Medulla oblongata (tissue), 1 donor: ENCODE data around the gene KANK2.
"Not testable (repeated sequence)": the region's sequence is repeated elsewhere in the genome, so short reads cannot be mapped to it uniquely, and the experiment has no call there.

Experiments used
- DNase-seq: peaks from one replicate; pipeline ENCODE4 v3.0.0-alpha.2; 2015; ENCODE audit errors: extremely low spot score

KANK2 gene

DNA sequence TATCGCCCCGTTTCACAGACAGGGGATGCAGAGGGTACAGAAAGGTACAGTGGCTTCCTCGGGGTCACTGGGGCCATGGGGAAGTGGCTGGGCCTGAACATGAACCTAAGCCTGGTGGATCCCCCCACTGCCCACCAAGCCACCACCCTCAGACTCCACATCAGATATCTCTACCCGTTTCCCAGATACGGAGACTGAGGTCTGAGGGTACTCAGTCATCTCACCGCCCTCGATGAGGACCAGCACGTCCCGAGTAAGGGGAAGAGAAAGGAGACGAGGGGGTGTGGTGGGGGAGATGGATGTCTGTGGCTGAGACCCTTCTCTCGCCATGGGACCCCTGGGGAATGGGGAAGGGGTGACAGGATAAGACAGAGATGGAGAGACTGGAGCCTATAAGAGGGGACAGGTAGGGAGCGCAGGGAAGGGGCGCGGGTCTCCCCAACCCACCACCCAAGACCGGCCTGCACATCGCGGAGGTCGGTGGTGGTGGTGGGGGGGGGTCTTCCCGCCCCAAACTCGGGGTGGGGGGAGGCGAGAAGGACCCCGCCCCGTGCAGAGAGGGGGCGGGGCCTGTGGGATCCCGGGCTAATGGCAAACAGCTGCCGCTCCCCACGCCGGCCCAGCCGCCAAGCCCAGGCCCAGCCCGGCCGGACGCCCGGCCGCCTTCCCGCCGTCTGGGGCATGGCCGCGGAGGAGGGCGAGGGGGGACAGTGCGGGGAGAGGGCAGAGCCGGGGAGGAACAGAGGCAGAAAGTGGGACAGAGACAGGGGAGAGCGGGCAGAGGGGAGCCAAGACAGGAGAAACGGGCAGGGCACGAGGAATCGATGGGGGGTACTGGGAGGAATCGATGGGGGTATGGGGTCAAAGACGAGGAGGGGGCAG is 698 bp downstream of the KANK2 start:
- peak; percentile 16 for DNase-seq

DNA sequence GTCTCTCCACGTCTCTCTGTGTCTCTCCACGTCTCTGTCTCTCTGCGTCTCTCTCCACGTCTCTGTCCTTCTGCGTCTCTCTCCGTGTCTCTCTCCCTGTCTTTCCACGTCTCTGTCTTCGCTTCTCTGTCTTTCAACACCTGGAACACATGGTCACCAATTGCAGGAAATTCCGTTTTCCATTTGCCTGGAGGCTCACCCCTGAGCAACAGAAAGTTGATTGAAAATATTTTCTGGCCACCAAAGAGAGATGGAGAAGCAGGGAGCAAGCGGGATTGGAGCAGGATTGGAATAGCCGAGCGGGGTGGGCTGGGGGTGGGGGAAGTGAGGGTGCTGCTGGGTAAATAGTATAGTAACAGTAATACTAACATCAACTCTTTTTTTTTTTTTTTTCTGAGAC is 1.7 kb downstream of the KANK2 start:
- no peak for DNase-seq

DNA sequence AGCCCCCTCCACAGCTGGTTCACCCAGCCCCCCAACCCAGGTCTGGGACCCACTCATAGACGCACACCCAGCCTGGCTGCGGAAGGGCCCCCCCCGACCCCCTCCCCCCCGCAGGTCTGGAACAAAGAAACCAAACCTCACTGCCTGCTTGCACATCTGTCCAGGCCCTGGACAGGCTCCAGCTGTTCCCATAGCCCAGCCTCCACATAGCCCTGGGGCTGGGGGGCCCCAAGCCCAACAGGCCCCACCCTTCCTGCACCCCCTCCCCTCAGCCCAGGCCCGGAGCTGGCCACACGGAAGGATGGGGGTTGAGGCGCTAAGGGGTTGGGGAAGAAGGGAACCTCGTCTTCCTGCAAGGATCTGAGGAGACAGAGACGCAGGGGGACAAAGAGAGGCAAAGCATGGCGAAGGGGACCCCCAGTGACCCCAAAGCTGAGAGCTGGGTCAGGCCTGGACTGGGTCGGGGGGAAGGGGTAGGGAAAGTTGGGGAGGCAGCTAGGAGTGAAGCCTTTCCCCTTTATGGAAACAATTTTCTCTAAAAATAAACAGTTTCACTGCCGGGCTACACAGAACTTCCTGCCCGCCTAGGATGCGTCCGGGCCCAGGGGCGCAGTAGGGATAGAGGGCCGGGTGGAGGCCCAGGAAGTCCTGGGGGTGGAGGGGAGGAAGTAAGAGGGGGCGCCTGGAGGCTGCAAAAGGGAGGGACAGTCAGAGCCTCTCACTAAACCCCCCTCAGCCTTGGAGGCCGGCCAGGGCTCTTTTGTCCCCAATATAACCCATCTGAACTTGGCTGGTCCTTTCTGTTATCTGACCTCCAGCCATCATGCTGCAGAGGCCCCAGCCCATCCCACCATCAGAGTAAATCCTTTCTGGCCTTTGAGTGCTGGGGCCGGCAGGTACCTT is 2.4 kb downstream of the KANK2 start:
- DNase-seq, result no peak

DNA sequence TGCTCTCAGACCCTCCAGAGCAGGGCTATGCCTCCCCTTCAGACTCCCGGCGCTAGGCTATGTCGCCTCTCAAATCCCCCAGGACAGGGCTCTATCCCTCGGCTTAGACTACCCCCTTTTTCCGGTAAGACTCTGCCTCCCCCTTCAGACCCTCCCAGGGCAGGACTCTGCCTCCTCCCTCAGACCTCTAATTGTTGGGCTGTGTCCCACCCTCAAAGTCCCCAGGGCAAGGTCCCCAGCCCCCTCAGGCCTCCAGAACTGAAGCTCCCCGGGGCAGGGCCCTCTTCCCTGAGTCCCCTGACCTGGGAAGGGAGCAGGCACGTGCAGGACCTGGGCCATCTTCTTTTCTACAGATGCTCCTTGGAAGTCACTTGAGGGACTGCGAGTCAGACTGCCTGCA is 3.2 kb downstream of the KANK2 start:
- DNase-seq, result no peak

DNA sequence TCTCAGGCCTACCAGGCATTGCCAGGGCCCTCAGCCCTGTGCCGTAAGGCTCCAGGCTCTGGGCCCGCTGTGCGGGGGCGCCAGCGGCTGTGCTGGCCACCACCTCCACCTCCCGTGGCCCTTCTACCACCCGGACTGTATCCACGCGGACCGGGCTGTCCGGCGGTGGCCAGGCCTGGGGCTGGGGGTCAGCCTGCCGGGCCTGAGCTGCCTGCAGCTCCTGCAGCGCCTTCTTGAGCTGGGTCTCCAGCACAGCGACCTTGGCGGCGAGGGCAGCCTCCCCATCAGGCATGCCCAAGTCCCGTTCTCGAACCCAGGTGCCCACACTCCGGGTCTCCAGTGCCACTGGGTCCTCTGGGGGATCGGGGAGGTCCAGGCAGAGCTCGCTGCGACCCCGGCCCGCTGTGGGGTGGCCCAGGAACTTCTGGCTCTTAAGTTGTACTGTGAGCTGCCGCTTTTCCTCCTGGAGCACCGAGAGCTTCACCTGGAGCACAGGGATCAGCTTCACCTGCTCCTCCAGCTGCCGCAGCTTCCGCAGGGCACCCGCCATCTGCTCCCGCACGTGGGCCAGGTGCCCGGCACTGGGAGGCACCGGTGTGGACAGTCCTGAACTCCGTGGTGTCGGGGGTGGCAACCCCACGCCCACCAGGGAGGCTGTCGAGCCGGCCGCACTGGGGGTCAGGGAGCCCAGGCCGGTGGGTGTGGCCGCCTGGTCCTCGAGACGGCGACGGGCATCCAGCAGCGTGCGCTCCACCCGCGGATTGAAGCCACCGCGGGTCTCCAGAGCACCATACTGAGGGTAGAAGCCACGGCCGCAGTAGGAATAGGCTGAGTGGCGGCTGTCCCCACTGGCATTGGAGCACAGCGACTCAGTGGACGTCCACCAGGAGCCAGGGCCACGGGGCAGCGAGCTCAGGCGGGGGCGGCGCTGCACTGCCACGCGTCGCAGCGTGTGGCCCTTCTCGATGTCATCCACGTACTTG is 4.1 kb downstream of the KANK2 start:
- no peak for DNase-seq

DNA sequence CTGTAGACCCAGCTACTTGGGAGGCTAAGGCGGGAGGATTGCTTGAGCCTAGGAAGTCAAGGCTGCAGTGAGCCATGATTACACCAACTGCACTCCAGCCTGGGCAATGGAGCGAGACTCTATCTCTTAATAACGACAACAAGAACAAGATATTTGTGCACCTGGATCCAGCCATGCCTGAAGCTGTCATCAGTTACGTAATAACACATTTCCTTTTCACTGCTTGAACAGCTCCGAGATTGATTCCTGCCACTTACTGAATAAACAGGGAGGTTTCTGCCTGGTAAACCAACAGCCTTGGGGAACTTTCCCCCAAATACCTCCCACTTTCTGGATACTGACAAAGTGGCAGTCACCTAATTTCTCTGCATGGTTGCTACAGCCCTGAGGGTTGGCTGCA is 5.4 kb downstream of the KANK2 start:
- no peak for DNase-seq

DNA sequence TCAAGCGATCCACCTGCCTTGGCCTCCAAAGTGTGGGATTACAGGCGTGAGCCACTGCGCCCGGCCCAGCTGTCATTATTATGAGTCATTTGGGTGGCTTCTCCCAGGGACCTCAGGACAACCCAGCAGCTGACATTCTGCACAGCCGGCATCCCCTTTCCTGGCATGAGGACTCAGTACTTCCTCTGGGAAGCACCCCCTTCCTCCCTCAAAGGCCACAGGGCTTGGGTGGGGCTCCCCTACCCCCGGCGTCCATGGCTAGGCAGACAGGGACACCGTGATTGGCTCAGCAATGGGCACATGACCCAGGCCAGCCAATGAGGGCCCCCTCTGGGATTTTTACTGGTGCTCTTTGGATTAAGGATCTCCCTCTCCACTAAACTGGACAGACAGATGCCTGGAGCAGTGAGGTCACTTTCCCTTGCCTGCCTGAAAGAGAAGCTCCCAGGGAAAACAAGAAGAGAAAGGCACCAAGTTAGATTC is 6.0 kb downstream of the KANK2 start:
- no peak for DNase-seq

DNA sequence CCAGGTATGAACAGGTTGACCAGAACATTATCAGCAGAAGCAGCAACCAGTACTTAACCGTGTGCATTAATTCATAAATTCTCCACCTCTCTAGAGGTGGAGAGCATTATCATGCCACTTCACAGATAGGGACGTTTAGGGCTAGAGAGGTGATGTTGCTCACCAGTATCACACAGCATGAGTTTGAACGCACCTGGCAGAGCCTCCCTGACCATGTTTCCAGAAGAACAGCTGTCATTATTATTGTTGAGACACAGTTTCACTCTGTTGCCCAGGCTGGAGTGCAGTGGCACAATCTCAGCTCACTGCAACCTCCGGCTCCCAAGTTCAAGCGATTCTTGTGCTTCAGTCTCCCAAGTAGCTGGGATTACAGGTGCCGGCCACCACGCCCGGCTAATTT is 6.8 kb downstream of the KANK2 start:
- no peak for DNase-seq

DNA sequence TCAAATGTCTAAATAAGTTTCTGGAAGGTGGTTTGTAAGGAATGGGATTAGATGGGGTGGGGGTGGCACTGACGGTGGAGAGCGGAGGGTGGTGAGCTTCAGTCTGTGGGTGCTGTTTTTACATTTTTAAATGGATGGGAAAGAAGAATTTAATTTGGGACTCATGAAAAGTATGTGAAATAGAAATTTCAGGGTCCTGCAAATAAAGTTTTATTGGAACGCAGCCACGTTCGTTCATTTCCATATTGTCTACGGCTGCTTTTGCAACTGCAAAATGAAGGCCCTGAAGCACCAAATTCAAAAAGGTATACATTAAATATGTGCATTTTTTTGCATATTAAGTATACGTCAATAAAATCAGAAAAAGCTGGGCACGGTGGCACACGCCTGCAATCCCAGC is 9.9 kb downstream of the KANK2 start:
- no peak for DNase-seq

DNA sequence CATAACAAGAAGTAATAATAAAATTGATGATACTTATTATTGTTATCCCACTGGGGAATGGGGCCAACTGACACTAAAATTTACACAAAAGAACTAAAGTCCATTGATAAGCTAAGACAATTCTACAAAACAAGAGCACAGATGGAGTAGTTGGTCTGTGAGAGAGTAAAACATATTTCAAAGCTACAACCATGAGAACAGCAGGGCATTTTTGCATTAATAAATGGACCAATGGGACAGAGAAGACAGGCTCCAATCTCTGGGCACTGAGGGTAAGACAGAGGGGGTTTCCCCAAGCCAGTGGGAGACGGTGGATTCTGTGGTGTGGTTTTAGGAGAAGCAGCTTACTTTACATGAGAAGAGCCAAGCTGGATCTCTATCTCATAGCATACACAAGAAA is 14.4 kb downstream of the KANK2 start:
- DNase-seq, result no peak

DNA sequence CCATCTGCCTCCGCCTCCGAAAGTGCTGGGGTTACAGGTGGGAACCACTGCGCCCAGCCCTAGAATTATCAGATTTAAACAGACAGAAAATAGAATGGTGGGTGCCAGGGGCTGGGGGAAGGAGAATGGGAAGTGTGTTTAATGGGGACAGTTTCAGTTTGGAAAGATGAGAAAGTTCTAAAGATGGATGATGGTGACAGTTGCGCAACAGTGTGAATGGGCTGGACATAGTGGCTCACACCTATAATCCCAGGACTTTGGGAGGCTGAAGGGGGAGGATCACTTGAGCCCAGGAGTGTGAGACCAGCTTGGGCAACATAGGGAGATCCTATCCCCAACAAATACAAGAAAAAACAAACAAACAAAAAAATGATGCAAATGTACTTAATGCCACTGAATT is 15.9 kb downstream of the KANK2 start:
- DNase-seq, result no peak

DNA sequence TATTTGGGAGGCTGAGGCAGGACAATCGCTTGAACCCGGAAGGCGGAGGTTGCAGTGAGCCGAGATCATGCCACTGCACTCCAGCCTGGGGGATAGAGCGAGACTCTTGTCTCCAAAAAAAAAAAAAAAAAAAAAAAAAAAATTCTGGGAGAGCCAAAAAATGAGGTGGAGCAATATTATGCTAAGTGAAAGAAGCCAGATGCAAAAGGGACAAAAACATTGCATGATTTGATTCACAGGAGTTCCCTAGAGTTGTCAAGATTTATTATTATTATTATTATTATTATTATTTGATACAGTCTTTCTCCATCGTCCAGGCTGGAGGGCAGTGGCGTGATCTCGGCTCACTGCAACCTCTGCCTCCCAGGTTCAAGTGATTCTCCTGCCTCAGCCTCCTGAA is 16.4 kb downstream of the KANK2 start:
- DNase-seq, result not testable (repeated sequence)

DNA sequence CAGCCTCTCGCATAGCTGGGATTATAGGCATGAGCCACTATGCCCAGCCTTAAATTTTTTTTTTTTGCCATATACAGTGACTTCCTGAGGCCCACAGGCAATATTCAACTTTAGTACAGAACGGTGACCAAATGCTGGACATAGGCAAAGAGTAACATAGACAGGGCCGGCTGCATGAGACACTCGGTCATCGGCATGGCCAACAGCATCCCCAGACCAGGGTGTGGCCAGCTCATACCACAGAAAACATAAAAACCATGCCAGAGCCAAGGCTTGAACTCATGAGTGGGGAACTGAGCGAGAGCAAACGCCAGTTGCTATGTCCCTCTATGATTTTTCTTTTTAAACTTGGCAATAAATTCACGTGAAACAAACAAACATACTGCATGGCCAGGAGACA is 17.0 kb downstream of the KANK2 start:
- no peak for DNase-seq

DNA sequence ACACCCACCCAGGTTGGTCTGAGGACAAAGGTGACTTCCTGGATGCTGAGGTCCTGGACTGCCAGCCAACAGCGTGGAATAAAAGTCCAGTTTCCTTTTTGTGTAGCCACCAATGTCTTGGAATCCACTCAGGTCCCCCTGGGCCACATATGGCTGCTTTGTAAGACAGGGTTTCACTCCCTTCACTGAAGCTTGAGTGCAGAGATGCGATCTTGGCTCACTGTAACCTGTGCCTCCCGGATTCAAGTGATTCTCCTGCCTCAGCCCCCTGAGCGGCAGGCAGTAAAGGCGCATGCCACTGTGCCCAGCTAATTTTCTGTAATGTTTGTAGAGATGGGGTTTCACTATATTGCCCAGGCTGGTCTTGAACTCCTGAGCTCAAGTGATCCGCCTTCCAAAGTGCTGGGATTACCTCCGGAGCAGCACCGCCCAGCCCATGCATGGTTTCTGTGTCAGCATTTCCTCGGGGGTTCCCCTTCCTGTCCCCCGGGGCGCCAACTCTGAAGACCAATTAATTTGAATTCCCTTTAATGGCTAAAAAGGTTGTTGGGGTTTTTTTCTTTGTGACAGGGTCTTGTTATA is 17.5 kb downstream of the KANK2 start:
- DNase-seq, result no peak

DNA sequence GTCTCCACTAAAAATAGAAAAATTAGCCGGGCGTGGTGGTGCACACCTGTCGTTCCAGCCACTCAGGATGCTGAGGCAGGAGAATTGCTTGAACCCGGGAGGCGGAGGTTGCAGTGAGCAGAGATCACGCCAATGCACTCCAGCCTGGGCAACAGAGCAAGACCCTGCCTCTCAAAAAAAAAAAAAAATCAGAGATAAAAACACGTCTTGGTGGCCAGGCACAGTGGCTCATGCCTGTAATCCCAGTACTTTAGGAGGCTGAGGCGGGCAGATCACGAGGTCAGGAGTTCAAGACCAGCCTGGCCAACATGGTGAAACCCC is 18.2 kb downstream of the KANK2 start:
- not testable (repeated sequence) for DNase-seq

DNA sequence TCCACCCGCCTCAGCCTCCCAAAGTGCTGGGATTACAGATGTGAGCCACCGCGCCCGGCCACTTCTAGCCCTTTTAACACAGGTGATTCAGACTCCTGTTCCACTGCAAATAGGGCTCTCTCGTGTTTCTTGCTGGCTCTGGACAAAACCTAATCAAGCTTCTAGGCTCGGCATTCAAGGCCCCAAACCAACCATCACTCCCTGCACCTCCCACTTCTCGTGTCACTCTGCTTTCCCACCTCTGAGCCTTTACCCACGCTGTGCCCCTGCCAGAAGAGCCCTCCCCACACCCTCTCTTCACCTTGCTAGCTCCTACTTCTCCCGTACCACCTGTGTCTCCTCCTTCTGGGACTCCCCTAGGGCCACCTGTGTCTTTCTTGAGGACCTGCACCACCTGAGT is 19.8 kb downstream of the KANK2 start:
- no peak for DNase-seq

DNA sequence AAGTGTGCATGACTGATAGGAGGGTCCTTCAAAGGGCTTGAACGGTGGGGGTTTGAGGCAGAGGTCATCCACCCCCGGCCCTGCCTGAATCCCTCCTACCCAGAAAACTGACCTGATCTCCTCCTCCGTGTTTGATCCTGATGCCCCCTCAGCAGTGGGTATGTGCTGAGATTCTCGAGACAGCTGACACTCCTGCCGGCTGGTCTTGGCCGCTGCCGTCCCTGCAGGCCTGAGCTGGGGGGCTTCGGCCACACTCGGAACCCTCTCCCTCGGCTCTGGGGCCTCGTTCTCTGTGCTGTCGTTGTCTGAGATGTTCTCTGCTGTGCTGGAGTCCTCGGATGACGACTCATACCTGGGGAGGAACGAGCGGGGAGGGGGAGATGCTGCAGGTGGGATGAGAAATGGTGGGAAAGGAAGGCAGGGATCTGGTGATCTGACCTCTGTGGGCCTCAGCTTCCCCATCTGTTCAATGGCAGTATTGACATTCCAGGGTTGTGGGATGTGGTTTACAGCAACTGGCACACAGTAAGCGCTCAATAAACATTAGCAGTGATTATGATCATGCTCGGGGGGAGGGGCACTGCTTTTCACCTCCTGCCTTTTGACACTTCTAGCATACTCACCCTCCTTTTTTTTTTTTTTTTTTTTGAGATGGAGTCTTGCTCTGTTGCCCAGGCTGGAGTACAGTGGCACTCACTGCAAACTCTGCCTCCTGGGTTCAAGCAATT is 20.7 kb downstream of the KANK2 start:
- DNase-seq, result no peak

DNA sequence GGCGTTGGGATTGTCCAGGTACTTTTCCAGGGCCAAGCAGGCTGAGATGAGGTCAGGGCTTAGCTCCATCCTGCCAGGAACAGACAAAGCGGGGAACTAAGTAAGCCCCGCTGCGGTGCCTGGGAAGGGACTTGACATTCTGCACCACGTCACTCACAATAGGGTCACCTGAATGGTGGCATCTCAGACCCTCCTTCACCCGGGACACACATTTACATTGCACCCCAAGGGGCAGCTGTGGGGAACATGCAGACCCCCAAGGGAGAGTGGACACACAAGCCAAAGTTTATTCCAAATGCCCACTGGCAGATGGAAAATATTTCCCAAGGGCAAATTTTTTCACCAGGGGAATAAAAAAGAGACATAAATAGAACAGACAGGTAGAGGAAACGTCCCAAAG is 21.4 kb downstream of the KANK2 start:
- no peak for DNase-seq

DNA sequence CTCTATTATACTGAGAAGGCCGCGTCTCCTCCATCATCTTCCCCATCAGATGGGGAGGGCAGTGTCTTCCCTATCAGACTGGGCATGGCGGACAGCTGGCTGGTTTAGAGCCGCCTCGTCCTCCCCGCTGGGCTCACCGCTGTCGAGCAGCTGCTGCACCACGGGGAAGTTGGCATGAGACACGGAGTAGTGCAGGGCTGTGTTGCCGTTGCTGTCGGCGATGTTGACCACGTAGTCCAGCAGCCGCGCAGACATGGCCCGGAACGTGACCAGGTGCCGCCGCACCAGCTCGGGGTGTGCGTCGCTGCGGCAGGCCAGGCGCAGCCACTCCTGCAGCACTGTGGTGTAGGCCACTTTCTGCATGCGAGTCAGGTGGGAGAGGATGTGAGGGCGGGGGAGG is 23.0 kb downstream of the KANK2 start:
- no peak for DNase-seq

DNA sequence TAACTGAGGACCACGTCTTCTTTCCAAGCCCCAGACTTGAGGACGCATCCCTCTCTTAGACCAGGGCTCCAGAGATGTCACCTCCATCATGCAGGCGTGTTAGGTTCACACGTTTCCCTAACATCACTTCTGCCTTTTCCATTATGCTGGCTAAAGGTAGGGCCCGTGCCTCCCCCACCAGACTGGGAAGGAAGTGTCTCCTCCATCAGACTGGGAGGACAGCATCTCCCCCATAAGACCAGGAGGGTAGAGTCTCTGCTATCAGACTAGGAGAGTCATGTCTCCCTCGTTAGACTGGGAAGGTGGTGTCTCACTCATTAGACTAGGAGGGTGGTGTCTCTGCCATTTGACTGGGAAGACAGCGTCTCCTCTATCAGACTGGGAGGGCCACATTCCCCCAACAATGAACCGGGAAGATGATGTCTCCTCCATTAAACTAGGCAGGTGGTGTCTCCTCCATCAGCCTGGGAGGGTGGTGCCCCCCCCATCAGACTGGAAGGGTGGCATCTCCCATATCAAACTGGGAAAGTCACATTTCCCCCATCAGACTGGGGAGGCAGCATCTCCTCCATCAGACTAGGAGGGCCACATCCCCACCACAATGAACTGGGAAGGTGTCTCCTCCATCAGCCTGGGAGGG is 23.7 kb downstream of the KANK2 start:
- no peak for DNase-seq
